GM19035 (cell line): ENCODE data around the gene PACS1.
"Not testable (repeated sequence)": the region's sequence is repeated elsewhere in the genome, so short reads cannot be mapped to it uniquely, and the experiment has no call there.

ENCODE experiments used
- ATAC-seq: cut with Tn5 transposase; IDR thresholded peaks from one replicate; pipeline ENCODE4 v1.9.1; 2021; ENCODE audit not compliant: unreplicated experiment

PACS1 gene

DNA sequence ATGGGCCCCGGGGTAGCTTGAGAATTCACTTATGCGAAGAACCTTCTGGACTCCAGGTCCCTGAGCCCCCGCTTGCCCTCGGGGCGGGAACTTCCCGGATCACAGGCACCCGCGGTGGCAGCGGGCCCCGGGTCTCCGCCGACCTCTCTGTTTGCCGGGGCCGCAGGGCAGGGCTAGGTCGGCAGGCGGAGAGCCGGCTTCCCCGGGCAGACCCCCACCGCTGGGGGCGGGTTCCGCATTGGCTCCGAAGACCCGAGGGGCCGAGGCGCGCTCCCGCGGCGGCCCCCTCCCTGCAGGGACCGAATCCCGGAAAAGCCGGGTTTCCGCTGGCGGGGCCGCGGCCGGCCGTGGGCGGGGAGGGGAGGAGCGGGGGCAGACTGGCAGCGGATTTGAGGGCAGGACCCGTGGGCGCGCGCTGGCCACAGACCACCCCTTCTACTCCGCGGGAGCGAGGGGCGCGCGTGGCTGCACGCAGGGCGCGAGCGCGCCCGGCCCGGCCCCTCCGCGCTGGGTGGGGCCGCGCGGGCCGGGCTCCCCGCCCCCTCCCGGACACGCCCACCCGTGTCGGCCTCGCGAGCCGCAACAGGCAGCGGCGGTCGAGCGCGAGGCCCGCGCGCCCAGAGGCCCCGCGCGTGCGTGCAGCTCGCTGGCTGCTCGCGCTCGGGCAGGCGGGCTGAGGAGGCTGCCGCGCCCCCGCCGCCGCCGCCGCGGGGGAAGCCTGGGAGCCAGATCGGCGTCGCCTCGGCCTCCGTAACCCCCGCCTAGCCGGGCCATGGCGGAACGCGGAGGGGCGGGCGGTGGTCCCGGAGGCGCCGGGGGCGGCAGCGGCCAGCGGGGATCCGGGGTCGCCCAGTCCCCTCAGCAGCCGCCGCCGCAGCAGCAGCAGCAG lies at the start of gene PACS1:
PACS1 (plus strand) TSS at position 558 of the 889 bp plus-strand sequence; CDS start at position 773, 215 bp downstream.
- peak; percentile 44 for ATAC-seq

DNA sequence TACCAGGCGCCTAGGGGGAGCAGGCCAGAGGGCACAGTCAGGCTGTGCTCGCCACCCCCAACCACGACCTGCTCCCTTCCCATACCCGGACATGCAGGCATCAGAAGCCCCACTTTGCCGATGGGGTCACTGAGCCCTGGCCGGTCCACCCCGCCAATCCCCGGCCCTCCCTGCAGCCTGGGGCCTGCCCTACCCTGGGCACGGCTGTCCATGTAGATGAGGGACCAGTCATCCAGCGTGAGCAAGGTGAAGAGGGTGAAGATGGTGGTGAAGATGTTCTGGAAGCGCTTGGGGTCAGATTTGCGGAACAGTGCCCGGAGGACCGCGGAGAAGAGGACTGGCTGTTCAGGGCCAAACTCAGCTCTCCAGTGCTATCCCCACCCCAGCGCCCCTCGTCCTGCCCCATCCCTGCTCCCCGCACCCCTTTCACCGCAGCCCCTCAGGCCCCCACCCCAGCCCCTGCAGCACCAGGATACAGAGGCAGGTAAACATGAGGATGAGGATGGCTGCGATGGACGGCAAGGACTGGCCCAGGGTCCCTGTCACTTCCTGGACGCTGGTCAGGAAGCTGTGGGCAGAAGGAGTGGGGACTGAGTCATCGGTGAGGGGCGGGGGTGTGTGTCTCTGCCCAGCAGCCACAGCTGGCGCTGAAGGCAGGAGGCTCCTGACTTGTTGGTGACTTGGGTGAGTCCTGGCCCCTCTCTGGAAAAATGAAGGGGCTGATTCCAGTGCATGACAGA lies 49.3 kb upstream of the PACS1 start:
- ATAC-seq, result no peak

DNA sequence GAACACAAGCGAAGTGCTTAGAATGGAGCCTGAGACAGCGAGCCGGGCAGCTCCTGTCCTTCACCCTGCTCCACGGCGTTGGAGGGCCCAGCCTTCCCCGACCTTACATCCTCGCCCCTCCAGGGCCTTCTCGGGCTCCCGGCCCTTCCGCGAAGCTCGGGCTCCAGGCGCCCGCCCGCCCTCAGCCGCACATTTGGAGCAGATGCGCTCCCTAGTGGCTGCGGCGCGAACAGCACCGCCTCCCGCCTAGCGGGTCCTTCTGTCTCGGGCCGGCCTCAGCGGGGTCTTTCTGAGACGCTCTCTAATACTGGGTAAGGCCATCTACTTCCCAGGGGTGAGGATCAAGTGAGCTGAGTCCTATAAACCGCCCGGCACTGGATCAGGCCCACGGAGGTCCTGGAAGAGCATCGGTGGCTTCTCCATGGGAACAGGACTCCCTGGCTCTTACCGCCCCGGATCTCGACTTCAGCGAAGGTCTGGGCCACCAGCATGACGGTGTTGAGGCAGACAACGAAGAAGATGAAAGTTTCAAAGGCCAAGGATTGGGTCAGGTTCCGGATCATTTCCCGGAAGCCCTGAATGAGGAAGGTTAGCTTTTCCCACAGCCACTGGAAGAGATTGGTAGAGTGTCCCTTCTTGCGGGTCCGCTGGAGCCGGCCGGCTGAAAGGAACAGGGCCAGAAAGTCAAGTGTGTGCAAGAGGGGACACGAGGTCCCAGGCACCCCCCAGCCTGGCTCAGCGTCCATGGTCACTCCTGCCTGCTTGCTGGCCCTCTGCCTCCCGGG lies 47.5 kb upstream of the PACS1 start:
- no peak for ATAC-seq

DNA sequence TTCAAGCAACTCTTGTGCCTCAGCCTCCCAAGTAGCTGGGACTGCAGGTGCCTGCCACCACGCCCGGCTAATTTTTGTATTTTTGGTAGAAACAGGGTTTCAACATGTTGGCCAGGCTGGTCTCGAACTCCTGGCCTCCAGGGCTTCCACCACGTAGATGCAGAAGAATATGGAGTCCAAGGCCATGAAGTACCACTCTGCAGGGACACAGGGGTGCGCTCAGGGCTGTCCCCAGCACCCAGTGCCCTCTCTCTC lies 47.0 kb upstream of the PACS1 start:
- not testable (repeated sequence) for ATAC-seq

DNA sequence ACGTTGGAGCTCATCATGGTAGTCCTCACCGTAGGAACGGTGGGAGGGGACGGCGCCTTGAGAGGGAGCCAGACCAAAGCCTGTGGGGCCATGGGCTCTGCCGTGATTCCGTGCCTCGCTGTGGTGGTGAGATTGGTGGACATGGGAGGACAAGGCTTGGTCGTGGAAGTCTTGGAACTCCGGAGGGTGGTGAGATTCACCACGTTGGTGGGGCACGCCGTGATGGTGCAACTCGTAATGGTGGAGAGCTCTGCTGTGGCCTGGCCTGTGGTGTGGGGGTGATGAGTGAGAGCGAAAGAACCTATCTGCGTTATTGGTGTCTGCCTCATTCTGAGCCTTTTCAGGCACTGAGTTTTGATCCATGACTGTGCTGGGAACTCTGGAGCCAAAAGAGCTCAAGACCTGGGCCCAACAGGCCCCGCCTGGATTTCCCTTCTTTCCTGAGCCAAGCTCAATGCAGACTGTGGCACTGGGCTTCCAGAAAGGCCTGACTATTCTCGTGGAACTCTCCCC lies 44.0 kb upstream of the PACS1 start, which contains the start of gene CATSPER1:
CATSPER1 (minus strand) TSS at position 463 of the 513 bp plus-strand sequence; CDS start at position 363, 100 bp downstream.
- no peak for ATAC-seq

DNA sequence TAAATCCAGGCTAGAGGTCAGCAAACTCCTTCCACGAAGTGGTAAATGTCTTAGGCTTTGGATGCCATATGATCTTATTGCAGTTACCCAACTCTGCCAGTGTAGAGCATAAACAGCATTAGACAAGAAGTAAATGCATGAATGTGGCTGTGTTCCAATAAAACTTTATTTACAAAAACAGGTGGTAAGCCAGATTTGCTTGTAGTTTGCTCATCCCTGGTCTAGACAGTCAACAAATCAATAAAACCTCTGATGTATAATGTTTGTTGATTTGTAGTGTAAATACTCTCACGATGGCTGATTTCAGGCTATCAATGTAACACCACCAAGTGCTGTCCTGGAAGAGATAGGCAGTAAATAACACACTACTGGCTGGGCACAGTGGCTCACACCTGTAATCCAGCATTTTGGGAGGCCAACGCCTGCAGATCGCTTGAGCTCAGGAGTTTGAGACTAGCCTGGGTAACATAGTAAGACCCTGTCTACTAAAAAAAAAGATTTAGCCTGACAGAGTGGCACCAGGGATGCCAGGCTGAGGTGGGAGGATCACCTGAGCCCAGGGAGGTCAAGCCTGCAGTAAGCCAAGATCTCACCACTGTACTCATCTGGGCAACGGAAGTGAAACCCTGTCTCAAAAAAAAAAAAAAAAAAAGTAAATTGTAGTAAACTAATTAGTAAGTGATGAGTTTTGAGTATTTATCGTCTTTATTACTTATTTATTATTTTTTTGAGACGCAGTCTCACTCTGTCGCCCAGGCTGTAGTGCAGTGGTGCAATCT lies 36.9 kb upstream of the PACS1 start:
- no peak for ATAC-seq

DNA sequence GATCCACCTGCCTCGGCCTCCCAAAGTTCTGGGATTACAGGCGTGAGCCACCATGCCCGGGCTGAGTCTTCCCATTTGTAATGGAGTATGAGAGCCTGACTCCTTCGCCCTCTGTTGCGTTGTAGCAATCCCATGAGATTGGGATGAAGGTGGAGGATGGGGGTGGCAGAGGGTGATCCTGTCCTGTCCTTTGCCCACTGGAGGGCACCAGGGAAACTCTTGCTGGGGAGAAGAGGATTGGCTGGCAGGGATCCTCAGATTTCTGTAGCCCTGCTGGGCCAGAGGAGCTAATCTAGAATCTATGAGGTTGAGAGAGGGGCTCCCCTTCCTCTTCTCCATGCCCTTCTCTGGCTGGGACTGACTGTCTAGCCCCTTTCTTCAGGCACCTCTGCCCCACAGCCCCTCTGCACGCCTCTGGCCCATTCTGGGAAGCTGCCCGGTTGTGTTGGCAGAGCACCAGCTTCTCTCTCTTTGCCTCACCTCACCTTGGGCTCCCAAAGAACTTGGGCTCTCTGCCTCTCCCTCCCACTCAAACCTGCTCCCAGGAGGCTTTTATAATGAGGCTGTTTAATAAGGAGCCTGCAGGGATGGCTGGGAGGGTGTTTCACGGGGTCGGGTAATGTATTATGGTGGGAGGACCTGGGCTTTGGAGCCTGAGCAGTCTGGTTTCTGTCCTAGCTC lies 34.3 kb upstream of the PACS1 start:
- ATAC-seq, result no peak

DNA sequence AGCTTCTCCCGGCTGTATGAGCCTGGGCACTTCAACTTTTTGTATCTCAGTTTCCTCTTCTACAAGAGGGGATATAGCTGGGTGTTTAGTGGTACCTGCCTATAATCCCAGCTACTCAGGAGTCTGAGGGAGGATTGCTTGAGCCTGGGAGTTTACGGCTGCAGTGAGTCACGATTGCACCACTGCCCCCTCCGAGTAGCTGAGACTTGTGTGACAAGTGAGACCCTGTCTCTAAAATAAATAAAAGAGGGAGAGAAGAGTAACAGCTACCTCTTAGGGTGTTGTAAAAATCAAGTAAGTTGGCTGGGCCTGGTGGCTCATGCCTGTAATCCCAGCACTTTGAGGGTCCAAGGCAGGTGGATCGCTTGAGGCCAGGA lies 33.8 kb upstream of the PACS1 start:
- no peak for ATAC-seq

DNA sequence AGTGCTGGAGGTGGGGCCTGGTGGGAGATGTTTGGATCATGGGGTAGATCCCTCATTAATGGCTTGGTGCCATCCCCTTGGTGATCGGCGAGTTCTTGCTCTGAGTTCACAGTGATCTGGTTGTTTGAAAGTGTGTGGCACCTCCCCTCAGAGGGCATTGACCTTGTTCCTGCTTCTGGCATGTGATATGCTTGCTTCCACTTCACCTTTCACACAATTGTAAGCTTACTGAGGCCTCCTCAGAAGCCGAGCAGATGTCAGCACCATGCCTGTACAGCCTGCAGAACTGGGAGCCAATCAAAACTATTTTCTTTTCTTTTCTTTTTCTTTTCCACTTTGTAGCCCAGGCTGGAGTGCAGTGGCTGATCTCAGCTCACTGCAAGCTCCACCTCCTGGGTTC lies 32.7 kb upstream of the PACS1 start:
- no peak for ATAC-seq

DNA sequence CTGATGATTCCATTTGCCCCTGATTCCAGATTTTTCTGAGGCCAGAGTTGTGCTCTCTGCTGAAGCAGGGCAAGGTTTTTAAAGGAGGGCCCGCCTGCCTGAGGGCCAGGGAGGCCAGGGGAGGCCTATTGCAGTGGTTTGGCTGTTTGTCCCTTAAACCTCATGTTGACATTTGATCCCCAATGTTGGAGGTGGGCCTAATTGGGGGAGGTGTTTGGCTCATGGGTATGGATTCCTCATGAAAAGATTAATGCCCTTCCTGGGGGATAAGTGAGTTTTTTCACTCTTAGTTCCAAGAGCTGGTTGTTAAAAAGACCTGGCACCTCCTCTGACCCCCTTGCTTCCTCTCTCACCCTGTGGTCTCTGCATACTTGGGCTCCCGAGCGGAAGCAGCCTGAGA lies 30.3 kb upstream of the PACS1 start:
- no peak for ATAC-seq

DNA sequence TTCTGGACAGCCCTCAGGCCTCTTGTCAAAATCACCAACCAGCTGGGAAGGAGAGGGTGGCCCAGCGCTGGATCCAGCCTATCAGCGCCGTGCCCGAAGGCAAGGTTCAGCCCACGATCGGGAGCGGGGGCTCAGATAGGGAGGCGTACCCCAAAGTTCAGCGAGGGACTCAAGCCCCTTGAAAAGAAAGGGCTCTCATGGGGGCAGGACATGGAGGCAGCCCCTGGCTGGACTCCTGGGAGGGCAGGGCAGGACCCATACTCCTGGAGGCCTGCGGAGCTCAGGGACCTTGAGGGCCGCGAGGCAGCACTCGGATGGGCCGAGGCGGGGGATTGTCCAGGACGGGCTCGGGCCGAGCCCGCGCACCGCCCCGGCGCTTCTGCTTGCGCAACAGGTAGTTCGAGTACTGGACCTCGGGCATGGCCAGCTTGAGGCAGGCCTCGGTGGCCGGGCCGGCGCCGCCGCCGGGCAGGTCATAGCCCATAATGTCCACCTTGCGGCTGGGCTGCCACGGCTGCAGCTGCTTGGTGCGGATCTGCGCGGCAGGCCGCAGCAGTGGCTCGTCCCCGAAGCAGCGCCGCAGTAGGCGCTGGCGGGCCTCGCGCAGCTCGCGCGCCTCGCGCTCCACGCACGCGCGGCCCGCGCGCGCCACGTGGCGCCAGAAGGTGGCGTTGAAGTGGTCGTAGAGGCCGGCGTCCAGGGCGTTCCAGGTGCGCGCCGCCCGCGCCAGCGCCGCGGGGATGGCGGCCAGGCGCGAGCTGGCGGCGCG lies 27.7 kb upstream of the PACS1 start:
- ATAC-seq, result no peak

DNA sequence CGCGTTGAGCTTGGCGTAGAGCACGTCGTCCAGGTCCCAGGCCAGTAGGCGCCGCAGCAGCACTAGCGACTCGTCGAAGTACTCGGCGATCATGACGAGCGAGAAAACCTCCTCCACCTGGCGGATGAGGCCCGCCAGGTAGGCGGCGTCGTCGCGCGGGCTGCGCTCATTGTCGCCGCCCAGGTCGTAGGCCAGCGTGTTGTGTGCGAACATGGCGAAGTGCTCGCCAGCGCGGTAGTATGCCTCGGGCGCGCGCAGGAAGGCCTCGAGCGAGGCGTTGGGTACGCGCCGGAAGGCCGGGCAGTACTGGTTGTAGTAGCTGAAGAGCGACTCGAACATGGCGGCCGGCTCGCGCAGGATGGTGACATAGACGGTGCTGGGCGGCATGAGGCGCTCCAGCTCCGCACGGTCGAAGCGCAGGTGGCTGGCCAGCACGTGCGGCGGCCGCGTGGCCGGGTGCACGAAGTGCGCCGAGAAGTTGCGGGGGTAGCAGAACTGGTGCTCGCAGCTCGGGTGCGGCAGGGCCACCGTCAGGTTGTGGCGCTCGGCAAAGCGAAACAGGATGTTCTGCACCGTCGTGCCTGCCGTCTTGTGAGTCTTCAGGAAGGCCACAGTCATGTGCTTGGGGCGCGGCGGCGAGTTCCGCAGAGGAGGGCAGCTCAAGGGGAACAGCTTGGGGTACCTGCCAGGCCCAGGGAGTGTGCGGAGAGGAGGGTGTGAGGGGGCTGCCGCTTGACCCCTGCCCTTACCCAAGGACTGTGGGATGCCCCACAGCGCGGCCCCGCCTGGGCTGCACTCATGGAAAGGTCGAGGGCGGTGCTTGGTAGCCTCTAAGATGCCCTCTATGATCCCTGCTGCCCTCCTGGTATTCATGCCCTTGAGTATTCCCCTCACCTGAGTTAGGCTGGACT lies 26.8 kb upstream of the PACS1 start:
- no peak for ATAC-seq

DNA sequence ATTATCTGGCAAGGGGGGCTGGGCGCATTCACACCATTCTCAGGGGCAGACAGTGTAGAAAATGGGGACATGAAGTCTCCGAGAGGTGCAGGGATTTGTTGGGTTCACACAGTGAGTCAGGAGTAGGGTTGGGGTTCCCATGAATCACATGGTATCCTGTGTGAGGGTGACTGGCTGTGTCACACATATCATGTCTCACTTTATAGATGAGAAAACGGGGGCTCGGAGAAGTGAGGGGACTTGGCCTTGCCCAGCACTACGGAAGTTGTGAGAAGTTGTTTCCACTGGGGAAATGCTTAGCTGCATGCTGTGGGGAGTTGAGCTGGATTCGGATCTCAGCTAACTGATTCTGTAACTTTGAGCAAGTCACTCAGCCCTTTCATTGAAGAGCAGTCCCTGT lies 25.3 kb upstream of the PACS1 start:
- no peak for ATAC-seq

DNA sequence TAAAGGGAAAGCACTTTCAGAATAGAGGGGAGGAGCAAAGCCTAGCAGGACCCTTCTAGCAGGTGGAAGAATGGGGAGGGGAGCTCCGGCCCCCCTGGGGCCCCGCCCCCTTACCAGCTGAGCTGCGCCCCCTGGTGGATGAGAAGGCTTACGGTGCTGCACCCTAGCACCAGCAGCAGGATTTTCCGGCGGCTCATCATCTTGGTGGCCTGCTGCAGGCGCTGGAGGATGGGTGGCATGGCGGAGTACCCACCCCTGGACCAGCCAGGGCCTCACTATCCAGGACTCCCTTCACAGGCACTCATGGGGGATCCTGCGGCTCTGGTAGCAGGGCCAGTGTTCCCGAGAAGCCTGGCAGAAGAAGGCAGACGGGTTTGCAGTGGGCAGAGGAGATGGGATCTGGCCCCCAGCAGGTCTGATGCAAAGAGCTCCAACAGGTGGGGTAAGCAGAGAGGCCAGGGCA lies 24.9 kb upstream of the PACS1 start:
- no peak for ATAC-seq

DNA sequence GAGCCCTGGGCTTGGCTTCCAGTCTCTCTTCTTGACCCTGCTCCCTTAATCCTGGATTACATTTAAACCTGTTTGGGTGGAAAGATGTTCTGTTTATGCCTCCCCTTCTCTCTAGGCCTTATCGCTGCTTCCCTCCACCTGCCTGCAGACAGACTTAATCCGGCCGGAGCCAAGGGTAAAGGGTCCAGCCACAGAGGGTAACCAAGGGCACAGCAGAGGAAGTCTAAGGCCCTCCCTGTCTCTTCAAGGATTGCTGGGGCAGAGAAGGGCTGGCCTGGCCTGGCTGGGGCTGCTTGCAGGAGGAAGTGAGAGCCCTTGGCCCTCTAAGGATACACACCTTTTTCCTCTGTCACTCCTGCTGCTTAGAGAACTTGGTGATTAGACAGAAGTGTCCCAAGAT lies 23.2 kb upstream of the PACS1 start:
- no peak for ATAC-seq

DNA sequence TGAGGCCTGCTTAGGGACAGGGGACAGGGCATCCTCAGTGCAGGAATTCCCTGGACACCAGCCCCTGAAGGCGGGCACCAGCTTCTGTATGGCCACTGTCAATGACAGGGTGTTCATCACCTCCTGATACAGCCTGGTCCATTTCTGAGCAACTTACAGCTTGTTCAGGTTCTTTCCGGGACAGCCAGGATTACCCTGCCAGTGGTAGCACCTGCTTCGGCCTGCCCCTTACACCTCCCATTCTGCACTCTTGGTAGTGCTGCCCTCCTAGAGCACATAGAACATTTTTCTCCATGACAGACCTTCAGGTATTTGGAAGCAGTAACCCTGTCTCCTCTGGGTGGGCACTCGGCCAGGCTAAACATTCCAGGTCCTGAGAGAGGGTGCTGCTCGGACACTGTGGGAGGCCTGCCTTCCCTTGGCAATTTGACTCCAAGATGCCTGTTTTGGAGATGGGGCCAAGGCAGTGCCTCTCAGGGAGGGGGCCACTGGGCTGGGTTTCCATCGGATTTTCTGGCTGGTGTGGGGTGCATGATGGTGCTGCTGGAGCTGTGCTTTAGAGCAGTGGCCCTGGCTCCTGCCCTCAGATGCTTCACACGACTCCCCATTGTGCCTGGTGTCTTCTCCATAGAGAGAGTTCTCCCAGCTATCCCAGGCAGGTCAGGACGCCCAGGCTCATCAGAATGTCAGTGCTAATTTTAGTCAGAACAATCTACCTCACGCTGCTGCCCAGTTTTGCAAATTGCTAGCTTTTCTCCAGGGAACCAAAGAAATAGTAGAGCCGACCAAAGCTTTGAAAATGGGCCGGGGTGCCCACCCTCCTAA lies 22.3 kb upstream of the PACS1 start:
- no peak for ATAC-seq

DNA sequence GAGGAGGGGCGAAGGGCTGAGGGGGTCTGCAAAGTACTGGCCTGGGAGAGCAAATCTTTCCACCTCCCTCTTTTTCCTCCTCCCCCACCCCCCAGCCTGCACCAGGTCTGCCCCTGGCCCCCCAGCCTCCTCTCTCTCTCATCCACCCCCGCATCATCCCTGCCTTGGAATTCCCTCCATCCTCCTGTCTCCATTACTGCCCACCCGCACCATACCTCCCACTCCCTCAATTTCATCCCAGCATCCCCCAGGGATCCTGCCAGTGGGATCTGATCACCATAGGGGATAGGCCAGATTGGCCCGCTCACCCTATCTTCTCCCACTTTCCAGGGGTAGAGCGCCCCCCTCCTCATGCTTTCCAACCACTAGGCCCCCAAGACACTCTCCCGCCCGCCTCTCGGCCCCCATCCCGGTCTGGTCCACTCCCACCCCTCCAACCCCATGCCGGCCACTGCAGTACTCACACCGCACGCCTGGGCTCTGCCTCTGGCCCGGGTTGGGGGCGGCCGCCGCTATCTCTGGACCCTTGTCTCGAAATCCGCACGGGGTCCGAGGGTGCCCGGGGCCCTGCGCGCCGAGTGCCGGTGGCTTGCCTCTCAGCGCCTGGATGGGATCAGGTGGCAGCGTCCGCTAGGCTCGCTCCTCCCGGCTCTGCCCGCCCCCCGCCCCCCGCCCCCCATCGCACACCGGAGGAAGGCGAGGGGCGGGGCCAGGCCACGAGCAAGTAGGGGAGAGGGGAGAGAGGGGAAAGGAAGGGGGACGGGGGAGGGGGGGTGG lies 21.3 kb upstream of the PACS1 start, which contains the start of gene GAL3ST3:
GAL3ST3 (minus strand) TSS at position 615 of the 777 bp plus-strand sequence. CDS start 3,746 bp downstream, outside the sequence.
- no peak for ATAC-seq
